Naive thymus-derived CD4-positive, alpha-beta T cell (primary cell): Measurements from ENCODE around the gene FOXD4L6. TPM values are rescaled to one million over a fixed set of nuclear protein-coding genes. Genes with fewer than 3 reads are reported as not detected.
"Not testable (repeated sequence)": the region's sequence is repeated elsewhere in the genome, so short reads cannot be mapped to it uniquely, and the experiment has no call there.

Source experiments
- ATAC-seq: fragments of 150-1000 bp; cut with Tn5 transposase; 2 replicates; pipeline ENCODE4 v1.10.0; 2021; ENCODE audit warnings: mild to moderate bottlenecking, moderate library complexity
- CTCF ChIA-PET: fragments of 350-600 bp; sonication (Branson Sonifier 250); formaldehyde crosslinking; loops from one replicate; lab custom pipeline; 2021; ENCODE audit warnings: antibody characterized with exemption; lab: Charles Lee
- POLR2A ChIA-PET: fragments of 350-600 bp; sonication (Branson Sonifier 250); formaldehyde crosslinking; loops from one replicate; lab custom pipeline; 2021; ENCODE audit warnings: antibody characterized with exemption, inconsistent platforms; lab: Charles Lee
- DNase-seq, 9 donors: peaks; one replicate each; pipeline versions ENCODE4 v3.0.0 to v3.0.0-alpha.2; 2020 to 2022; ENCODE audit warnings: mixed read lengths in 1 of 9
- H3K27ac ChIP-seq: one replicate; pipeline ENCODE4 v1.7.0; 2013; ENCODE audit warnings: mild to moderate bottlenecking, low read depth, low read length, moderate library complexity
- H3K27me3 ChIP-seq, 2 donors: one replicate each; pipeline ENCODE4 v1.7.0; 2013; ENCODE audit warnings: low read length in 2 of 2, mild to moderate bottlenecking in 2 of 2, moderate library complexity in 2 of 2; ENCODE audit not compliant: control insufficient read depth in 2 of 2, insufficient read depth in 2 of 2
- H3K36me3 ChIP-seq, 3 experiments: 1 replicate in 2 of 3; 2 replicates in 1 of 3; pipeline ENCODE4 v1.7.0; 2013; ENCODE audit warnings: low read length in 3 of 3, mild to moderate bottlenecking in 3 of 3, moderate library complexity in 1 of 3; ENCODE audit not compliant: insufficient read depth in 3 of 3, control insufficient read depth in 2 of 3
- H3K4me1 ChIP-seq, 2 donors: one replicate each; pipeline ENCODE4 v1.7.0; 2013; ENCODE audit warnings: low read length in 2 of 2, mild to moderate bottlenecking in 2 of 2, moderate library complexity in 1 of 2; ENCODE audit not compliant: control insufficient read depth in 2 of 2, insufficient read depth in 2 of 2
- H3K4me3 ChIP-seq: 2 replicates; pipeline ENCODE4 v1.7.0; 2013; ENCODE audit warnings: mild to moderate bottlenecking, low read length
- H3K9me3 ChIP-seq, 3 experiments: 1 replicate in 2 of 3; 2 replicates in 1 of 3; pipeline ENCODE4 v1.7.0; 2013; ENCODE audit warnings: low read length in 3 of 3; ENCODE audit not compliant: control insufficient read depth in 2 of 3
- H3K27ac Mint-ChIP-seq, 9 donors: one replicate each; pipeline ENCODE4 v1.8.0; 2020 to 2022; ENCODE audit warnings: mixed read lengths in 9 of 9, mild to moderate bottlenecking in 8 of 9, moderate library complexity in 5 of 9, inconsistent platforms in 2 of 9
- H3K27me3 Mint-ChIP-seq, 5 donors: one replicate each; pipeline ENCODE4 v1.8.0; 2021 to 2022; ENCODE audit warnings: mixed read lengths in 5 of 5, mild to moderate bottlenecking in 1 of 5
- H3K36me3 Mint-ChIP-seq, 5 donors: one replicate each; pipeline ENCODE4 v1.8.0; 2020 to 2022; ENCODE audit warnings: mixed read lengths in 5 of 5, mild to moderate bottlenecking in 3 of 5, inconsistent platforms in 1 of 5
- H3K4me1 Mint-ChIP-seq, 7 donors: one replicate each; pipeline ENCODE4 v1.8.0; 2020 to 2022; ENCODE audit warnings: mixed read lengths in 7 of 7, mild to moderate bottlenecking in 3 of 7, inconsistent platforms in 1 of 7
- H3K4me3 Mint-ChIP-seq, 10 donors: one replicate each; pipeline ENCODE4 v1.8.0; 2020 to 2022; ENCODE audit warnings: mild to moderate bottlenecking in 10 of 10, mixed read lengths in 10 of 10, moderate library complexity in 6 of 10, inconsistent platforms in 2 of 10
- H3K9me3 Mint-ChIP-seq, 11 donors: one replicate each; pipeline ENCODE4 v1.8.0; 2020 to 2022; ENCODE audit warnings: mixed read lengths in 11 of 11, mild to moderate bottlenecking in 4 of 11, inconsistent platforms in 1 of 11, moderate library complexity in 1 of 11
- intact Hi-C, 2 donors: fragments of 100-400 bp; cut with micrococcal nuclease; formaldehyde crosslinking; loops; one replicate each; pipeline ENCODE4 v1.15.1; 2023
- polyA plus RNA-seq, 2 donors: library from polyadenylated mRNA; unstranded; fragments of 300-500 nt; fragmentation: Illumina TruSeq; gene quantifications; one replicate each; pipeline ENCODE4 v1.2.3, GENCODE V29; 2021
- total RNA-seq, 6 experiments: library from RNA in 5 of 6; stranded (reverse) in 5 of 6; gene quantifications; 1 replicate in 5 of 6; 2 replicates in 1 of 6; pipeline ENCODE4 v1.2.3 and lab custom pipeline; 2021 to 2026

FOXD4L6 gene
- total and polyA plus RNA-seq, 7 experiments from 2014 or later = not detected

GRCh38 chr9:41087929-41088328 is 40.6 kb downstream of the FOXD4L6 start:
- ATAC-seq, H3K36me3 ChIP-seq, H3K9me3 Mint-ChIP-seq, H3K4me3 ChIP-seq, H3K4me3 Mint-ChIP-seq, H3K4me1 ChIP-seq, H3K4me1 Mint-ChIP-seq, H3K9me3 ChIP-seq, H3K27me3 ChIP-seq, intact Hi-C loops, H3K27ac Mint-ChIP-seq, DNase-seq, H3K27ac ChIP-seq, CTCF ChIA-PET, POLR2A ChIA-PET, H3K36me3 Mint-ChIP-seq: not testable (repeated sequence)
- H3K27me3 Mint-ChIP-seq = peaks cover 20 to 35% (median 25%) of the 10 kb centered on the region in 5 donors

- H3K27ac ChIP-seq, H3K9me3 ChIP-seq, H3K4me3 ChIP-seq, ATAC-seq, POLR2A ChIA-PET, H3K4me1 Mint-ChIP-seq, CTCF ChIA-PET, H3K4me1 ChIP-seq, H3K27me3 ChIP-seq, H3K36me3 Mint-ChIP-seq, H3K36me3 ChIP-seq, H3K27ac Mint-ChIP-seq, intact Hi-C loops, DNase-seq, H3K9me3 Mint-ChIP-seq, H3K4me3 Mint-ChIP-seq: not testable (repeated sequence)
- peaks cover 23 to 41% (median 32%) of the 10 kb centered on the region in 5 donors for H3K27me3 Mint-ChIP-seq
Measured at GRCh38 chr9:41087157-41087780, 41.2 kb downstream of the FOXD4L6 start.

- H3K9me3 Mint-ChIP-seq, DNase-seq, H3K36me3 ChIP-seq, H3K4me3 ChIP-seq, intact Hi-C loops, CTCF ChIA-PET, H3K27ac Mint-ChIP-seq, H3K36me3 Mint-ChIP-seq, ATAC-seq, H3K4me1 Mint-ChIP-seq, H3K27me3 ChIP-seq, H3K4me3 Mint-ChIP-seq, H3K4me1 ChIP-seq, H3K9me3 ChIP-seq, H3K27ac ChIP-seq, POLR2A ChIA-PET: not testable (repeated sequence)
- H3K27me3 Mint-ChIP-seq = peaks cover 25 to 44% (median 33%) of the 10 kb centered on the region in 5 donors
Measured at GRCh38 chr9:41086685-41087084, 41.8 kb downstream of the FOXD4L6 start.

GRCh38 chr9:41086215-41086614 is 42.3 kb downstream of the FOXD4L6 start:
- ATAC-seq, H3K4me3 Mint-ChIP-seq, intact Hi-C loops, H3K4me1 Mint-ChIP-seq, H3K9me3 ChIP-seq, H3K27ac ChIP-seq, H3K9me3 Mint-ChIP-seq, CTCF ChIA-PET, DNase-seq, POLR2A ChIA-PET, H3K4me1 ChIP-seq, H3K36me3 ChIP-seq, H3K36me3 Mint-ChIP-seq, H3K4me3 ChIP-seq, H3K27me3 ChIP-seq, H3K27ac Mint-ChIP-seq: not testable (repeated sequence)
- peaks cover 25 to 44% (median 33%) of the 10 kb centered on the region in 5 donors for H3K27me3 Mint-ChIP-seq

- peaks cover 13 to 30% (median 22%) of the 10 kb centered on the region in 5 donors for H3K27me3 Mint-ChIP-seq
- H3K4me3 Mint-ChIP-seq, H3K9me3 Mint-ChIP-seq, ATAC-seq, H3K36me3 Mint-ChIP-seq, H3K9me3 ChIP-seq, H3K4me1 ChIP-seq, H3K4me1 Mint-ChIP-seq, H3K27me3 ChIP-seq, H3K36me3 ChIP-seq, DNase-seq, H3K27ac Mint-ChIP-seq, H3K27ac ChIP-seq, intact Hi-C loops, CTCF ChIA-PET, H3K4me3 ChIP-seq, POLR2A ChIA-PET: not testable (repeated sequence)
Measured at GRCh38 chr9:41082358-41082757, 46.1 kb downstream of the FOXD4L6 start.

GRCh38 chr9:41079464-41079863 is 49.0 kb downstream of the FOXD4L6 start:
- H3K27ac ChIP-seq, H3K4me3 Mint-ChIP-seq, CTCF ChIA-PET, intact Hi-C loops, H3K27me3 ChIP-seq, ATAC-seq, H3K27ac Mint-ChIP-seq, H3K4me3 ChIP-seq, DNase-seq, H3K36me3 ChIP-seq, H3K9me3 ChIP-seq, POLR2A ChIA-PET, H3K9me3 Mint-ChIP-seq, H3K36me3 Mint-ChIP-seq, H3K4me1 ChIP-seq: not testable (repeated sequence)
- H3K4me1 Mint-ChIP-seq = peaks cover 0 to 10% (median 6%) of the 10 kb centered on the region in 7 donors
- peaks cover 28 to 35% (median 31%) of the 10 kb centered on the region in 5 donors for H3K27me3 Mint-ChIP-seq

- H3K9me3 ChIP-seq, H3K27me3 ChIP-seq, POLR2A ChIA-PET, H3K27ac Mint-ChIP-seq, H3K36me3 ChIP-seq, H3K36me3 Mint-ChIP-seq, intact Hi-C loops, ATAC-seq, DNase-seq, H3K9me3 Mint-ChIP-seq, CTCF ChIA-PET, H3K4me1 ChIP-seq, H3K4me3 Mint-ChIP-seq, H3K4me3 ChIP-seq, H3K27ac ChIP-seq: not testable (repeated sequence)
- H3K27me3 Mint-ChIP-seq = peaks cover 35 to 42% (median 41%) of the 10 kb centered on the region in 5 donors
- H3K4me1 Mint-ChIP-seq = peaks cover 0 to 16% (median 10%) of the 10 kb centered on the region in 7 donors
Measured at GRCh38 chr9:41077586-41077985, 50.9 kb downstream of the FOXD4L6 start.
